Muscle of leg (tissue), 16 donors: ENCODE data around the gene DYRK3. TPM values are rescaled to one million over a fixed set of nuclear protein-coding genes. Genes with fewer than 3 reads are reported as not detected.

Experiments
- DNase-seq: peaks from one replicate; pipeline ENCODE4 v3.0.0; 2013
- H3K27ac ChIP-seq: one replicate; pipeline ENCODE4 v1.5.1; 2013; ENCODE audit warnings: mild to moderate bottlenecking, low read length, control low read depth
- H3K27me3 ChIP-seq: one replicate; pipeline ENCODE4 v1.6.1; 2013; ENCODE audit warnings: low read length; ENCODE audit not compliant: control insufficient read depth, insufficient read depth
- H3K36me3 ChIP-seq: one replicate; pipeline ENCODE4 v1.6.1; 2013; ENCODE audit warnings: low read length; ENCODE audit not compliant: control insufficient read depth, insufficient read depth
- H3K4me1 ChIP-seq: one replicate; pipeline ENCODE4 v1.6.1; 2013; ENCODE audit warnings: low read length; ENCODE audit not compliant: control insufficient read depth, insufficient read depth
- H3K4me3 ChIP-seq: one replicate; pipeline ENCODE4 v1.5.1; 2013; ENCODE audit warnings: low read length, control low read depth
- H3K9me3 ChIP-seq: replicated peaks from 2 replicates; pipeline ENCODE4 v1.6.1; 2013; ENCODE audit warnings: low read depth, low read length; ENCODE audit not compliant: control insufficient read depth
- WGBS: methylation state at CpG from one replicate; pipeline ENCODE4 v1.1.5; 2013; ENCODE audit warnings: missing lambda C conversion rate; ENCODE audit not compliant: insufficient coverage; 5-methylcytosine and 5-hydroxymethylcytosine counted together
- long read RNA-seq, 11 donors: transcript quantifications; one replicate each; lab custom pipeline, GENCODE V29; 2026
- polyA plus RNA-seq, 8 donors: library from polyadenylated mRNA; unstranded; fragments of 120-200 nt; gene quantifications; one replicate each; pipeline versions ENCODE4 v1.2.1 to v1.2.3, GENCODE V29; 2013; ENCODE audit warnings: inconsistent platforms in 1 of 8, low replicate concordance in 1 of 8; ENCODE audit not compliant: insufficient read length in 8 of 8, insufficient read depth in 1 of 8
- total RNA-seq: library from RNA; stranded (reverse); fragments of 120-200 nt; gene quantifications from one replicate; pipeline ENCODE4 v1.2.4, GENCODE V29; 2013

Gene DYRK3
- total RNA-seq (5.0 TPM), polyA plus RNA-seq (1 to 10 TPM; 2.5 to 7.3 (median 4.5) TPM)
- long read RNA-seq, donor 1, result 0 reads
- long read RNA-seq, donor 2, result 0 reads
- long read RNA-seq, donor 3, partial matches to known transcripts, result 0 of 2 reads
- long read RNA-seq, donor 3, other reads (novel, unspliced or antisense), result 0 of 2 reads
- long read RNA-seq, donor 4, result 0 reads
- long read RNA-seq, donor 5, partial matches to known transcripts, result 0 of 4 reads
- long read RNA-seq, donor 5, other reads (novel, unspliced or antisense), result 0 of 4 reads
- long read RNA-seq, donor 6, partial matches to known transcripts, result 0 of 1 reads
- long read RNA-seq, donor 6, other reads (novel, unspliced or antisense), result 0 of 1 reads
- long read RNA-seq, donor 7, partial matches to known transcripts, result 0 of 2 reads
- long read RNA-seq, donor 7, other reads (novel, unspliced or antisense), result 0 of 2 reads
- long read RNA-seq, donor 8, result 0 reads
- long read RNA-seq, donor 9, partial matches to known transcripts, result 0 of 1 reads
- long read RNA-seq, donor 9, other reads (novel, unspliced or antisense), result 0 of 1 reads
- long read RNA-seq, donor 10, partial matches to known transcripts, result 0 of 2 reads
- long read RNA-seq, donor 10, other reads (novel, unspliced or antisense), result 0 of 2 reads
- long read RNA-seq, donor 11, partial matches to known transcripts, result 0 of 1 reads
- long read RNA-seq, donor 11, other reads (novel, unspliced or antisense), result 0 of 1 reads

GRCh38 chr1:206635080-206635977 lies at the start of gene DYRK3:
TSS of gene DYRK3 (plus strand) at chr1:206635536. CDS start at chr1:206635704, 168 bp downstream.
- peak; percentile 95 for DNase-seq
- peaks cover 22% of the 10 kb centered on the region for H3K4me1 ChIP-seq
- peaks cover 9% of the 10 kb centered on the region for H3K27me3 ChIP-seq
- no peaks in the 10 kb centered on the region for H3K9me3 ChIP-seq
- H3K4me3 ChIP-seq, result peak within 1 kb of the TSS; percentile 77
- H3K27ac ChIP-seq, result peak within 1 kb of the TSS; percentile 85
- WGBS, result under 1% methylated on average over 72 of the region's 84 CpGs
- peaks cover 3% of the 10 kb centered on the region for H3K36me3 ChIP-seq

- DNase-seq, result no peak
- Histone ChIP-seq H3K4me1 (peaks cover 15% of the 10 kb centered on the region), H3K9me3 (no peaks in the 10 kb centered on the region), H3K4me3 (no peak overlapping the region), H3K27me3 (no peaks in the 10 kb centered on the region), H3K27ac (no peak overlapping the region), H3K36me3 (peaks cover 59% of the 10 kb centered on the region)
- 63% methylated on average over 2 of the region's 13 CpGs for WGBS
Measured at GRCh38 chr1:206586501-206587445, 48.6 kb upstream of the DYRK3 start.

GRCh38 chr1:206587904-206588303 lies 47.4 kb upstream of the DYRK3 start:
- Histone ChIP-seq H3K27ac (no peak overlapping the region), H3K4me1 (peaks cover 12% of the 10 kb centered on the region), H3K4me3 (no peak overlapping the region), H3K9me3 (no peaks in the 10 kb centered on the region), H3K27me3 (no peaks in the 10 kb centered on the region), H3K36me3 (peaks cover 69% of the 10 kb centered on the region)
- DNase-seq, result no peak
- WGBS, result 86% methylated on average over 8 of the region's 14 CpGs

GRCh38 chr1:206588492-206588891 lies 46.8 kb upstream of the DYRK3 start:
- Histone ChIP-seq H3K9me3 (no peaks in the 10 kb centered on the region), H3K27me3 (no peaks in the 10 kb centered on the region), H3K4me1 (peaks cover 8% of the 10 kb centered on the region), H3K4me3 (no peak overlapping the region), H3K36me3 (peaks cover 75% of the 10 kb centered on the region), H3K27ac (no peak overlapping the region)
- WGBS, result 70% methylated on average over 4 of the region's 6 CpGs
- DNase-seq, result no peak

- Histone ChIP-seq H3K27ac (no peak overlapping the region), H3K36me3 (peaks cover 74% of the 10 kb centered on the region), H3K27me3 (no peaks in the 10 kb centered on the region), H3K4me3 (no peak overlapping the region), H3K9me3 (no peaks in the 10 kb centered on the region), H3K4me1 (peaks cover 6% of the 10 kb centered on the region)
- 88% methylated on average over 4 of the region's 7 CpGs for WGBS
- DNase-seq, result peak; percentile 46
Measured at GRCh38 chr1:206589206-206589605, 46.1 kb upstream of the DYRK3 start.

- no peak overlapping the region for H3K4me3 ChIP-seq
- H3K4me1 ChIP-seq, result peaks cover 6% of the 10 kb centered on the region
- H3K36me3 ChIP-seq, result peaks cover 71% of the 10 kb centered on the region
- H3K27ac ChIP-seq, result no peak overlapping the region
- H3K27me3 ChIP-seq, result no peaks in the 10 kb centered on the region
- H3K9me3 ChIP-seq, result no peaks in the 10 kb centered on the region
- WGBS, result 92% methylated on average over 2 of the region's 8 CpGs
- DNase-seq, result no peak
Measured at GRCh38 chr1:206590025-206590758, 45.1 kb upstream of the DYRK3 start.

- DNase-seq, result no peak
- peaks cover 71% of the 10 kb centered on the region for H3K36me3 ChIP-seq
- WGBS, result 28% methylated on average over 2 of the region's 5 CpGs
- no peaks in the 10 kb centered on the region for H3K27me3 ChIP-seq
- H3K4me1 ChIP-seq, result peaks cover 6% of the 10 kb centered on the region
- no peak overlapping the region for H3K4me3 ChIP-seq
- H3K9me3 ChIP-seq, result no peaks in the 10 kb centered on the region
- no peak overlapping the region for H3K27ac ChIP-seq
Measured at GRCh38 chr1:206591226-206591625, 44.1 kb upstream of the DYRK3 start.

GRCh38 chr1:206591696-206592095 lies 43.6 kb upstream of the DYRK3 start:
- H3K27me3 ChIP-seq, result no peaks in the 10 kb centered on the region

More at GRCh38 chr1:206591696-206592095, 43.6 kb upstream of the DYRK3 start:
- H3K4me3 ChIP-seq, result no peak overlapping the region
- H3K27ac ChIP-seq, result no peak overlapping the region
- no peaks in the 10 kb centered on the region for H3K9me3 ChIP-seq
- peaks cover 6% of the 10 kb centered on the region for H3K4me1 ChIP-seq
- no peak for DNase-seq
- WGBS, result 94% methylated on average over 3 of the region's 9 CpGs
- H3K36me3 ChIP-seq, result peaks cover 70% of the 10 kb centered on the region
